Activated CD8-positive, alpha-beta T cell treated with anti-CD3 and anti-CD28 coated beads for 36 hours (primary cell): ENCODE results near the gene SAP25. TPM values are rescaled to one million over a fixed set of nuclear protein-coding genes. Genes with fewer than 3 reads are reported as not detected.
"Not testable (repeated sequence)": the region's sequence is repeated elsewhere in the genome, so short reads cannot be mapped to it uniquely, and the experiment has no call there.

ENCODE experiments used
- ATAC-seq: fragments of 200-7000 bp; cut with Tn5 transposase; one replicate; pipeline ENCODE4 v1.10.0; 2021; ENCODE audit warnings: mild to moderate bottlenecking, moderate library complexity
- CTCF ChIA-PET: fragments of 350-600 bp; sonication (Branson Sonifier 250); formaldehyde crosslinking; loops from one replicate; lab custom pipeline; 2021; ENCODE audit warnings: antibody characterized with exemption; lab: Charles Lee
- POLR2A ChIA-PET: fragments of 350-600 bp; sonication (Branson Sonifier 250); formaldehyde crosslinking; loops from one replicate; lab custom pipeline; 2021; ENCODE audit warnings: antibody characterized with exemption; lab: Charles Lee
- DNase-seq: peaks from one replicate; pipeline ENCODE4 v3.0.0-alpha.2; 2020
- H3K27ac Mint-ChIP-seq: one replicate; pipeline ENCODE4 v1.8.0; 2021; ENCODE audit warnings: mild to moderate bottlenecking, mixed read lengths
- H3K27me3 Mint-ChIP-seq: one replicate; pipeline ENCODE4 v1.8.0; 2021; ENCODE audit warnings: mixed read lengths
- H3K36me3 Mint-ChIP-seq: one replicate; pipeline ENCODE4 v1.8.0; 2021; ENCODE audit warnings: low read depth, mixed read lengths
- H3K4me1 Mint-ChIP-seq: one replicate; pipeline ENCODE4 v1.8.0; 2021; ENCODE audit warnings: low read depth, mixed read lengths
- H3K4me3 Mint-ChIP-seq: one replicate; pipeline ENCODE4 v1.8.0; 2021; ENCODE audit warnings: mild to moderate bottlenecking, moderate library complexity, mixed read lengths
- H3K9me3 Mint-ChIP-seq: one replicate; pipeline ENCODE4 v1.8.0; 2021; ENCODE audit warnings: mixed read lengths
- CTCF ChIP-seq: fragments of 200-600 bp; IDR thresholded peaks from one replicate; pipeline ENCODE4 v1.8.0; 2022; ENCODE audit warnings: antibody characterized with exemption, mild to moderate bottlenecking
- intact Hi-C: fragments of 100-400 bp; cut with micrococcal nuclease; formaldehyde crosslinking; loops from one replicate; pipeline ENCODE4 v1.10.0; 2022
- total RNA-seq, 2 experiments: library from RNA; stranded (reverse); gene quantifications; one replicate each; pipeline ENCODE4 v1.2.3, GENCODE V29; 2021

The SAP25 gene
- total RNA-seq, 2 experiments from 2014 or later: 9.9 to 12.8 TPM

GRCh38 chr7:100556541-100556940 lies 17.2 kb downstream of the SAP25 start:
- intact Hi-C loops: no loop called here
- no peak for DNase-seq
- TF ChIP-seq CTCF: no peak
- ChIA-PET POLR2A (interaction anchor here (1.4 kb wide), 1 partner anchor 11 kb away, joined by 4 read pairs; no protein-coding TSS in a partner anchor), CTCF (interaction anchor here (1.2 to 8.2 kb wide), 6 partner anchors 9 to 169 kb away, joined by 3 to 92 read pairs (median 6); no protein-coding TSS in a partner anchor)
- no peaks in the 10 kb centered on the region for H3K9me3 Mint-ChIP-seq
- peaks cover 16% of the 10 kb centered on the region for H3K4me1 Mint-ChIP-seq
- H3K27me3 Mint-ChIP-seq: no peaks in the 10 kb centered on the region
- H3K36me3 Mint-ChIP-seq: peaks cover 47% of the 10 kb centered on the region
- ATAC-seq: no peak
- no peak overlapping the region for H3K4me3 Mint-ChIP-seq
- H3K27ac Mint-ChIP-seq: peak overlapping the region; percentile 82

GRCh38 chr7:100555701-100556100 lies 18.0 kb downstream of the SAP25 start:
- peaks cover 45% of the 10 kb centered on the region for H3K36me3 Mint-ChIP-seq
- H3K4me3 Mint-ChIP-seq: no peak overlapping the region
- peaks cover 17% of the 10 kb centered on the region for H3K4me1 Mint-ChIP-seq
- no peaks in the 10 kb centered on the region for H3K9me3 Mint-ChIP-seq
- ChIA-PET POLR2A (interaction anchor here (0.7 to 1.4 kb wide), 4 partner anchors 11 to 310 kb away, joined by 3 to 4 read pairs (median 3); no protein-coding TSS in a partner anchor), CTCF (interaction anchor here (1.2 to 8.2 kb wide), 8 partner anchors 9 to 170 kb away, joined by 3 to 92 read pairs (median 4); no protein-coding TSS in a partner anchor)
- intact Hi-C loops: no loop called here
- no peak for TF ChIP-seq CTCF
- ATAC-seq (no peak), DNase-seq (no peak)
- peak overlapping the region; percentile 6 for H3K27ac Mint-ChIP-seq
- H3K27me3 Mint-ChIP-seq: no peaks in the 10 kb centered on the region

GRCh38 chr7:100553032-100553431 lies 20.7 kb downstream of the SAP25 start:
- H3K9me3 Mint-ChIP-seq: no peaks in the 10 kb centered on the region
- H3K27me3 Mint-ChIP-seq: no peaks in the 10 kb centered on the region
- ChIA-PET POLR2A (interaction anchor here (1.0 to 1.1 kb wide), 2 partner anchors 11 to 70 kb away, joined by 3 to 5 read pairs; no protein-coding TSS in a partner anchor), CTCF (interaction anchor here (1.0 to 5.8 kb wide), 4 partner anchors 9 to 83 kb away, joined by 3 to 30 read pairs (median 6); no protein-coding TSS in a partner anchor)
- peaks cover 52% of the 10 kb centered on the region for H3K36me3 Mint-ChIP-seq
- ATAC-seq: no peak
- no peak for DNase-seq
- peaks cover 33% of the 10 kb centered on the region for H3K4me1 Mint-ChIP-seq
- no peak for TF ChIP-seq CTCF
- intact Hi-C loops: no loop called here
- no peak overlapping the region for H3K4me3 Mint-ChIP-seq
- H3K27ac Mint-ChIP-seq: peak overlapping the region; percentile 32

- POLR2A ChIA-PET: no interaction called here
Measured at GRCh38 chr7:100552532-100552931, 21.2 kb downstream of the SAP25 start.

GRCh38 chr7:100548446-100548845 lies 25.3 kb downstream of the SAP25 start:
- H3K27me3 Mint-ChIP-seq, DNase-seq, ATAC-seq, H3K4me3 Mint-ChIP-seq, H3K9me3 Mint-ChIP-seq: not testable (repeated sequence)
- Mint-ChIP-seq H3K4me1 (peaks cover 71% of the 10 kb centered on the region), H3K27ac (peak overlapping the region; percentile 99), H3K36me3 (peaks cover 37% of the 10 kb centered on the region)
- ChIA-PET POLR2A (interaction anchor here (0.6 to 1.0 kb wide), 6 partner anchors 9 to 85 kb away, joined by 3 to 5 read pairs (median 3); partner anchors contain the start of genes AGFG2 and SPACDR), CTCF (interaction anchor here (0.6 to 10.8 kb wide), 9 partner anchors 10 to 1873 kb away, joined by 3 to 92 read pairs (median 3); partner anchors contain the start of gene TSC22D4)
- intact Hi-C loops: loop anchor here (5.0 kb wide), 1 partner anchor 71 kb away; the partner anchor contains the start of gene TSC22D4

More at GRCh38 chr7:100552532-100552931, 21.2 kb downstream of the SAP25 start:
- no peaks in the 10 kb centered on the region for H3K27me3 Mint-ChIP-seq
- H3K4me1 Mint-ChIP-seq: peaks cover 38% of the 10 kb centered on the region
- ATAC-seq: no peak
- intact Hi-C loops: no loop called here
- H3K36me3 Mint-ChIP-seq: peaks cover 56% of the 10 kb centered on the region
- H3K27ac Mint-ChIP-seq: peak overlapping the region; percentile 52
- no peak for DNase-seq
- no peak for TF ChIP-seq CTCF
- CTCF ChIA-PET: interaction anchor here (1.0 to 5.8 kb wide), 3 partner anchors 13 to 82 kb away, joined by 3 to 30 read pairs (median 7); no protein-coding TSS in a partner anchor
- H3K9me3 Mint-ChIP-seq: no peaks in the 10 kb centered on the region
- no peak overlapping the region for H3K4me3 Mint-ChIP-seq
